Embryonic facial prominence (tissue), 1 donor: ENCODE results near the gene MTCL1.

ENCODE experiments used
- DNase-seq: peaks from one replicate; pipeline ENCODE4 v3.0.0-alpha.2; 2016; ENCODE audit errors: extremely low spot score

Gene MTCL1

DNA sequence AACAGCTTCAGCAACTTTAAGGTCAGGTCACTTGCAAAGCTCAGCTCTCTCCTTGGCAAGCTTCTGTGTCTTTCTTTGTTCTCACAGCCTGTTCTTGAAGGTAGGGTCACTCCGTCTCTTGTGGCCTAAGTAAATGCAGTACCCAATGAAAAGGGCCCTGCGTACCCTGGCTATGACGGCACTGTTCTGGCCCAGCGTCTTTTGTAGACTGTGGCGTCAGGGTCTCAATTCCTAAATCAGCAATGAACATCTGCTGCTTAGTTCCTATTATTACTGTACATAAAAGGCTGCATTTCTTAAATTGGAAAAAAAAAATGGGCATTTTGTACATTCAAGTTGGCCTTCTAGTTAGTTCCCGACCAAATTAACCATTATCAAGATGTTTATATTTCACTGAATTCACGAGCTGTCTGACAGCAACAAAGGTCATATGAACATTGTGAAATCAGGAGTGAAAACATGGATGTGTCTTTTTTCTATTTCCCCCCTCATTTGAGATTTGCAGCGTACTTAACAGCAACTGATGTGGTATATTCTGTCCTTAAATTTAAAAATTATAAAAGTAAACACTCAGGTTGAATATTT is 17.0 kb upstream of the MTCL1 start:
- DNase-seq = no peak

DNA sequence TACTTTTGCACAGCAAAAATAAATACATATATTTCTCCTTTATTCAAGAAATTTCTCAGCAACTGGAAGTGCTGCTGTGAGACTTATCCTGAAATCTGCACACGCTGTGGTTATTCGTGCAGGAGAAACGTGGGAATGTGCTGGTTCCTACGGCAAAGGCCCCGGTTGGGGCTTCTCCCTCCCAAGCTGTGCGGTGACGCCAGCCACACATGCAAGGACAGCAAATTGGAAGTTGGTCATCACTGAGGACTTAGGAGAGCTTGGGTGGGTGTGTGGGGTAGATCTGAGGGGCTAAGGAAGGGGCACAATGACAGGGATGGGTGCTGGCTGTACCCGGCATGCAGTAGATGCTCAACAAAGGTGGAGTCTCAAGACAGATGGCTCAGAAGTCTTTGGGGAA is 16.5 kb upstream of the MTCL1 start:
- DNase-seq = no peak

DNA sequence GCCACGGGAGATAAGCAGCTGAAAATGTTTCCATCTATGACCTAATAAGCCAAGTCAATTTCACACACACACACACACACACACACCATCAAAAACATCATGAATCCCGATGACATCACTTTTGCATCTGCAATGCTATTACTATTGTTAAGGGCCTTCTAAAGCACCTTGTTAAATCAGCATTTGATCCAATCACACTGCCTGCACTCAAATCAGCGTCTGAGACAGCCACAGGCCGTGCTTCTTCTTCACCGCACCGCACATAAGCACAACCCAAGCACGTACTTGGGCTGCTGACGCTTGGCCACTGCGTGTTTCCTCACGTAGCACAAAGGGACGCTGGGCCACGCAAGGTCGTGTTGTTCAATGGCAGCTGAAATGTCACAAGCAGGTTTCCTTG is 15.8 kb upstream of the MTCL1 start:
- DNase-seq = no peak

DNA sequence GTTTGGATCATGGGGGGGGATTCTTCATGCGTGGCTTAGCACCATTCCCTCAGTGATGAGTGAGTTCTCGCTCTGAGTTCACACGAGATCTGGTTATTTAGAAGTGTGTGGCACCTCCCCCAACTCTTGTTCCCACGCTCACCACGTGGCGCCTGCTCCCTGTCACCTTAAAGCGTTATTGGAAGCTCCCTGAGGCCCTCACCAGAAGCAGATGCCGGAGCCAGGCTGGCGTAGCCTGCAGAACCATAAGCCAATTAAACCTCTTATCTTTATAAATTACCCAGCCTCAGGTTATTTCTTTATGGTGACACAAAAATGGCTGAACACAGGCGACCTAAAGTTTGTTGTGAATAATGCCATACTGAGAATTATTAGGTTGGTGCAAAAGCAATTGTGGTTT is 10.5 kb upstream of the MTCL1 start:
- DNase-seq = no peak

DNA sequence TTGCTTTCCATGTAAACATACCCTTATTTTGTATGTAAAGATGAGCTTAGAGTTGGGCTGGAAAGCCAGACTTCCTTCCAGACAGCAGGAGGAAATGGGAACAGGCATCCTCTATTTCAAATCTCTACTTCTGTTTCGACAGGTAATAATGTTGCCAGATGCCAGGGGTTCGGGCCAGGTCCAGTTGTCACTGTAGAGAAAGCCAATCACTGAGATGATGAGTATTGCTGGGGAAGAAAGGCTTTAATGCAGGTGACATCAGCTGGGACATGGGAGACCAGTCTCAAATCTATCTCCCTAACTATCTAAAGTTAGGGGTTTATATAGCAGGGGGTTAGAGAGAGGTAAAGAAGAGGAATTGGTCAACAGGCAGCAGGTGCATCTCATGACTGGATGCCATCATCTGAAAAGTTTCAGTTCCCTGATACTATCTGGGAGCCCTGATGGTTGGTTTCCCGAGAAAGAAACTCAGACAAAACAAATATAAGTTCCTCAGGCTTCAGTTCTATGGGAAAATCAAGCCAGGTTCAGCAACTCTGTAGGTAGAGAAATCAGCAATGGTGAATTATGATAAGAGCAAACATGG is 9.3 kb upstream of the MTCL1 start:
- DNase-seq = no peak

DNA sequence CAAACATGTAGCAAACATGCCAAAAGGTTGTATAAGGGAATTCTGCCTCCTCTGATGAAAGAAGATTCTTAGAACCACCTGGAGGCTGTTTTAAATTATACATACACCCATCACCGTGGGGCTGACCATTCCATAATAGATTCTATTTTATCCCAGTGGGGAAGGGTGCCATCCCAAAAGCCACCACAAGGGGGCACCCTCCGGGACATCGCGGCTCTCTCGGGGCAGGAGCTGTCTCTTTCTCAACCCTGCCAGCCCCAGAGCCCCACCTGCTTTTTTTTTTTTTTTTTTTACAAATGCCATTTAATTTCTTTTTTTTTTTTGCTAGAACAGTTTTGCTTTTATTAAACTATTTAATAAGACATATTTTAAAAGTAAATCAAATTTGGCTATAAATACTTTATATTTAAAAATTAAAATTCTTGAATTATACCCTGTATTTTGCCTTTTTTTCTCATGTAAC is 8.6 kb upstream of the MTCL1 start:
- no peak for DNase-seq

DNA sequence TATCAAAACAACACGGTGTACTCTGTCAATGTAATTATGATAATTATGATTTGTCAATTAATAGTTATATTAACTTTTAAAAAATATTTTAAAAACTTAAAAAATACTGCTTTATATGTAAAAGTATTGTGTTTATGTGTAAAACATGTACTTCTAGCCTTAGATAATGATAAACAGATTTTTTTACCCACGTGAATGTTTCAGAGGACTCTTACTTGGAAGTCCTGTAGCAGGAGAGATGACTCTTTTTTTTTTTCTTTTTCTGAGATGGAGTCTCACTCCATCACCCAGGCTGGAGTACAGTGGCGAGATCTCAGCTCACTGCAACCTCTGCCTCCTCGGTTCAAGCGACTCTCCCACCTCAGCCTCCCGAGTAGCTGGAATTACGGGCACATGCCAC is 6.2 kb upstream of the MTCL1 start:
- no peak for DNase-seq

DNA sequence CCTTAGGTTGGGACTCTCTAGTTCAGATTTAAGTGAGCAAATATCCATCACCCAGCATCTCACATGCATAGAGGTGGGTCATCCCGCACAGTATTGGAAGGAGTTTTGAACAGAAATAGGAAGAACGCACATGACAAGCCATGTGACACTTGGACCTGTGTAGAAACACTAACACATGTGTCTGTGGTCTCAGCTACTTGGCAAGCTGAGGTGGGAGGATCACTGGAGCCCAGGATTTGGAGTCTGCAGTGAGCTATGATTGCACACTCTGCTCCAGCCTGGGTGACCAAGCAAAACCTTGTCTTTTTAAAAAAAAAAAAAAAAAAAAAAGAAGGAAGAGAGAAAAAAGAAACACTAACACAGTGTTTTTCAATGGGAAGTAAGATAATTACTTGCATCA is 5.4 kb upstream of the MTCL1 start:
- DNase-seq = no peak

DNA sequence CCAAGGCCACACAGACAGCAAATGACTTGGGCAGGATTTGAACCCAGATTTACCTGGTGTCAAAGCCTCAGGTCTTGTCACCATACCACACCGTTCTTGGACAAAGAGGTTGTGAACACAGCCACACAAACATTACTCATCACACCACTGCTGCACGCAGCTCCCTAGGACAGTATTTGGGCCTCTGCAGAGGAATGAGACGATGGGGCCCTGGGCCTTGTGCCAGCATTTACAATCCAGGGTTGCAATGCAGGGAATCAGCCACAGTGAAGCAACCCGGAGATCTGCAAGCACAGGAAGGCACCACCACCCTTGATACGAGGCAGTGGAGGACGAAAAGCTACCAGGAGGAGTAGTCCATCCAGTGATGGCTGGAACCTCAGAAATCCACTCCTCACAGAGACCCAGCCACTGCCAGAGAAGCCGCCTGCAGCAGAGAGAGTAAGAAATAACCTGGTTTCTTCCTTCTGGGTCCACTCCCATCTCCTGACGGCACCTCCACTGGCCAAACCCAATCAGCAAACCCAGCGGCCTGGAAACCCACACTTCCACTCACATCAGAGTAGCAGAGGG is 3.7 kb upstream of the MTCL1 start:
- DNase-seq = no peak

DNA sequence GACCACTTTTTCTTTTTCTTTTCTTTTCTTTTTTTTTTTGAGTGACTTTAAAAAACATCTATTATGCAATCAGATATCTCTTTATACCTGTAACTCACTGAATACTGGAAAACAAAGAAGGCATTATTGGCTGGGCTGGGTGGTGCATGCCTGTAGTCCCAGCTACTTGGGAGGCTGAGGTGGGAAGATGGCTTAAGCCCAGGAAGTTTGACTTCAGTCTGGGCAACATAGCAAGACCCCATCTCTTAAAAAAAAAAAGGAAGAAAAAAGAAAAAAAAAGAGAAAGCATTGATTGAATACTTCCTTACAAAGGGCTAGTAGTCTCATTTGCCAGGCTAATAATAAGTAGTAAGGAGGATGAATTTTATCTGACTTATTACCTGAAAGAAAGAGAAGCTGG is 2.7 kb upstream of the MTCL1 start:
- no peak for DNase-seq

DNA sequence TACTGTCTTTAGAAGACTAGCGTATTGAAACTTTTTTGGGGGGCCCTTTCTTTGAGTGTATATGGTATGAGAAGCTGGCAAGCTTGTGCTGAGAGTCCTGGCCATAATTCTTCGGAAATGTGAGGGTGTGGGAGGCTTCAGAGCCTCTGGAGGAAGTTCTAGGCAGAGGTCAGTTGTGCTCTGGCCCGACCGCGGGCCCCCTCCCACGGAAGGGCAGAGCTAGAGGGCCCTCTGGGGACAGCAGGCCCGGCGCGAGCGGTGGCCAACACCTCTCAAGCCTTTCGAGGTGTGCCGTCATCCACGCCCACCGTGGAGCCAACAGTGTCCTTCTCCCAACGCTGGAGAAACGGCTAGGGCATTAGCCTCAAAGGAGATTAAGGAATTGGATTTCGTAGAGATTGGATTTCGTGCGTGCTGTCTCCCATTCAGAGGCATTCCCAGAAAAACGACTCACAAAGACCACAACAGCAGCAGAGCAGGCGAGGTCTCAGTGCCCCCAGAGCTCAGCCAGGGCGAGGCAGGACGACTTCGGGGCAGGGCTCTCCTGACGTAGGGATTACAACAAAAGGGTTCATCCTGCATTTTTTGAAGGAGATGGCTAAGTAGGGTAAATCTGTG is 2.2 kb upstream of the MTCL1 start:
- DNase-seq = no peak

DNA sequence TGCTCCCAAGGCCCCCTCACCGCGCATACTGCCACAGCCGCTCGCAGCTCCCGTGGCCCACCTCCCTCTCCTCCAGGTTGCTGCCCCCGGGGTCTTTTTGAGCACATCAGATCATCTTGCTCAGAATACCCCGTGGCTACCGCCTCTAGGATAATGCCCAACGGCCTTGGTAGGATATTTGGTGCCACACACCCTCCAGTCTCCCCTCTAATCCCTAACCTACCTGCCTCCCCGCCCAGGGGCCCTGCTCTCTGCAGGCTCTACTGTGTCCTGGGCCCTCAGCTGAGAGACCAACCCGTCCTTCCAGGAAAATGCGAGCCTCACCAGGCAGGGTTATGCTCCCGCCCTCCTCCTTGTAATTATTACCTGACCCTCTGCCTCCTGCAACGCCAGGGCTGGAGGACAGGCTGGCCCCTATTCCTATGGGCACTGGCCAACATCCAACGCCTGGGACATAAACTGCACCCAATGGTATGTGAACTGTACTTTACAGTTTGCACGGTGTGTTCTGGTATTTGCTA is 1.5 kb upstream of the MTCL1 start:
- no peak for DNase-seq

DNA sequence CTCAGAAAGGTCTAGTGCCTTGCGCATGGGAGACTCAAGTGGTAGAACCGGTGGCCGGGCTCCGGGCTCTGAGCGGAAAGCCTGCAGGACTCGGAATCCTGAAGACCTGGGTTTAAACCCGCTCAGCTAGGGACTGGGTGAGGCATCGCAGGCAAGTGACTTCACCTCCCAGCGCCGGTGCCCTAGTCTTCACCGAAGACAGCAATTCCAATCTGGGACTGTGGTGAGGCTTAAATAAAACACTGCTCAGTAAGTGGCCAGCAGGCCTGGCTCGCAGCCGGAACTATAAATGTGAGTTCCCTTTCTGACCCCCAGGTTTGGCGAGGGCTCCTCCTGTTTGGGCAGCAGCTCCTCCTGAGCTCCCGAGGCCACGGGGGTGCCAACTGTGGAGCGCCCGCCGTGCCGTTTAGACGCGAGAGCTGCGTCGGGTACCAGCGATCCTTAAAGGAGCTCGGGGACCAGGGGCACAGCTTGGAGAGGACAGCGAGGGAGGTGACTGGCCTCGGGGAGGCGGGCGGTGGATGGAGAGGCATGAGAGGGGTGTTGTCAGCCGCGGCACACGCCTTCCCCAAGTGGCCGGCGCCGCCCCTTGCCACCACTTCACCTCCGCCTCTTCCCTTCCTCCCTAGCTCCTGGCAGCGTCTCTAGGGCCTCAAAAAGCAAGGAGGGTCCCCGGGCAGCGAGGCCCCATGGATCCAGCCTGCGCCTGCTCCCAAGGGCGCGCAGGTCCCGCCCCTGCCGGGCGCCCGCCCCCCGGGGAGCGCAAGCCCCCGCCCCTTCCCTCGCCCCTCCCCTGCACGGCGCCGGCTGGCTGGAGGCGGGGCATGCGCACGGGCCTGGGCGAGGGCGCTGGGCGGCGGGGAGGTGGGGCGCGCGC is 757 bp upstream of the MTCL1 start:
- peak; percentile 43 for DNase-seq

DNA sequence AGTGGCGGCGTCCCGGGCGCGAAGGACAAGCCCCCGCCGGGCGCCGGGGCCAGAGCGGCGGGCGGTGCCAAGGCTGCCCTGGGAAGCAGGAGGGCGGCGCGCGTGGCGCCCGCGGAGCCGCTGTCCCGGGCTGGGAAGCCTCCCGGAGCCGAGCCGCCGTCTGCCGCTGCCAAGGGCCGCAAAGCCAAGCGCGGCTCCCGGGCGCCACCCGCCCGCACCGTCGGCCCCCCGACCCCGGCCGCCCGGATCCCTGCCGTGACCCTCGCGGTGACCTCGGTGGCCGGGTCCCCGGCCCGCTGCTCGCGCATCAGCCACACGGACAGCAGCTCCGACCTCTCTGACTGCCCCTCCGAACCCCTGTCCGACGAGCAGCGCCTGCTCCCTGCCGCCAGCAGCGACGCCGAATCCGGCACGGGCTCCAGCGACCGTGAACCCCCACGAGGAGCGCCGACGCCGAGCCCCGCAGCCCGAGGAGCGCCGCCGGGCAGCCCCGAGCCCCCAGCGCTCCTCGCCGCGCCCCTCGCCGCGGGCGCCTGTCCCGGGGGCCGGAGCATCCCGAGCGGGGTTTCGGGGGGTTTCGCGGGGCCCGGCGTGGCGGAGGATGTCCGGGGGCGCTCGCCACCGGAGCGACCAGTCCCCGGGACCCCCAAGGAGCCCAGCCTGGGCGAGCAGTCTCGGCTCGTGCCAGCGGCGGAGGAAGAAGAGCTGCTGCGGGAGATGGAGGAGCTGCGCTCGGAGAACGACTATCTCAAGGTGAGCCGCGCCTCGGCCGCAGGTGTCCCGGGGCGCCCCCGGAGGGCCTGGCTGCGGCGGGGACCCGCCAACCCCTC is 820 bp downstream of the MTCL1 start:
- no peak for DNase-seq

DNA sequence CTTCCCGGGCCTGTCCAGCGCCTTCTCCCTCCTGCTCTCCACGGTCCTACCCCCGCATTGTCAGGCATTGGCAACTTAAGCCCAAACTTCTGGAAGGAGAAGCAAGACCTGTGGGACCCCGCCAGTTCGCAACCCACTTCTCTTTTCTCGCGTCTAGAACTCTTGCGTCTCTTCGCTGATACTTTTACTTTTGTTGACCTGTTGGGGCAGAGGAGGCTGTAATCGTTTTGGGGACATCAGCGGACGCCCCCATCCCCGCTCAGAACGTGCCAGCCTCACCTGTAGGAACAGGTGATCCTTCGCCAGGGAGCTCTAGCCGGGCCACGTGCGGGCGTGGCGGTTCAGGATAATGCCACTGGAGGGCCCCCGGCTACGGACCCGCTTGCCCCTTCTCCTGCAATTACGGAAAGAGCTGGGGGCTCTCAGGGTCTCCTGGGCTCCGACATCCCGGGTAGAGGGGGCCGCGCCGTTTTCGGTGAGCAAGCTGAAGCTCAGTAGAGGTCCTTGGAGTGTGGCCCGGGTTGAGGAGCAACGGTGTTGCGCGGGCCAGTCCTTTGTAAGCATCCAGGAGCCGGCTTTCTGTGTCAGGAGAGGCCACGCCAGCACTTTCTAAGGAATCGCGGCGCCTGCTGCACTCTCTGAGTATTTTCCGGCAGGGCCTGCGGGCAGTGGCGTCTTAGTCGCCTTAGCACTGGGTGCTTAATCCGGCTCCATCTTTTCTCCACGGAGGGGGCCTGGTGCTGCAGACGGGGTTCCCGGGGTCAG is 1.6 kb downstream of the MTCL1 start:
- no peak for DNase-seq

DNA sequence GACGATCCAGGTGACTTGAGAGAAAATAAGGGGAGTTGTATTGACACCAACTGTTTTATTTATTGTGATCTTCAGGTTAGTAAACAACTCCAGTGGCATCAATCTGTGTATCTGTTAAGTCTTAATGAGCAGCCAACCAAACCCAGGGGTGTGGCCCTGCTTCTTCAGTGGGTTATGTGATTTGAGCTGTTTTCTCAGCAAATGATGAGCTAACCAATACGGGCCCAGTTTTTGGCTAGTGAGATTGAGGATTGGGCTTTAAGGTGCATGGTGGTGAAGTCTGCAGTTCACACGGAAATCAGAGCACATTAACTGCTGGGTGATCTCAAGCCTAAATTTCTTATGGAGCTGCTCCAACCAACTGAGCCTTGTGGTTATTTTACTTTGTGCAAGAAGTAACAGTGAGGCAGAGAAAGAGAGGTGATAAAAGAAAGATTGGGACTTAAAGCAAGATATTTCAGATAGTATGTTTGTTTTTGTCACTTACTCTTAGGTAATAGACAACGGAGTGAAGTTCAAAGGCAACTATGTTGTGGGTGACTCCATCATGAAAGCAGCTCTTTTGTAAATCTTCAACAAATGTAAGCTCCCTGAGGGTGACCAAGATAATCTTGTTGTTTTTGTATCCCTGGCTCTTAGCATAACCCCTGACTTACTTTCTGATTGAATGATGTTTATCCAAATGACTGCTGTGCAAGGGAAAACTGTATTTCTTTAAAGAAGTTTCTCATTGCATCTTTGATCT is 2.4 kb downstream of the MTCL1 start:
- no peak for DNase-seq

DNA sequence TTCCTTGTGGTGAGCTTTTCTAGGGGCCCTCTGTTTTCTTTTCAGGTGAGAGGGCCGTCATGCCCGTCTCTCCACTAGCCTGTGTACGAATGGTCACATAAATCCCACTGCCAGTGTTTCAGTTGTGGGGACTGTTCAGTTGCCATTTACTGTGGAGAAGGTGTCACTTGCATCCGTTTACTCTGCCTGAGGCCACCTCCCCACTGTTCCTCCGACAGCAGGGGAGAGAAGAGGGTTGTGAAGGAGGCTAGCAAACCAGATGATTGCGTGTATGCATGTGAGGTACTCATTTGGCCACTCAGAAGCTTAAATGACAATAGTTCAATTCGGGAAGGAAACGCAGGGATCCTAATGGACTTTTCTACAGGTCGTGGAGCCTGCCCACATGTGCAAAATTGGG is 3.3 kb downstream of the MTCL1 start:
- no peak for DNase-seq

DNA sequence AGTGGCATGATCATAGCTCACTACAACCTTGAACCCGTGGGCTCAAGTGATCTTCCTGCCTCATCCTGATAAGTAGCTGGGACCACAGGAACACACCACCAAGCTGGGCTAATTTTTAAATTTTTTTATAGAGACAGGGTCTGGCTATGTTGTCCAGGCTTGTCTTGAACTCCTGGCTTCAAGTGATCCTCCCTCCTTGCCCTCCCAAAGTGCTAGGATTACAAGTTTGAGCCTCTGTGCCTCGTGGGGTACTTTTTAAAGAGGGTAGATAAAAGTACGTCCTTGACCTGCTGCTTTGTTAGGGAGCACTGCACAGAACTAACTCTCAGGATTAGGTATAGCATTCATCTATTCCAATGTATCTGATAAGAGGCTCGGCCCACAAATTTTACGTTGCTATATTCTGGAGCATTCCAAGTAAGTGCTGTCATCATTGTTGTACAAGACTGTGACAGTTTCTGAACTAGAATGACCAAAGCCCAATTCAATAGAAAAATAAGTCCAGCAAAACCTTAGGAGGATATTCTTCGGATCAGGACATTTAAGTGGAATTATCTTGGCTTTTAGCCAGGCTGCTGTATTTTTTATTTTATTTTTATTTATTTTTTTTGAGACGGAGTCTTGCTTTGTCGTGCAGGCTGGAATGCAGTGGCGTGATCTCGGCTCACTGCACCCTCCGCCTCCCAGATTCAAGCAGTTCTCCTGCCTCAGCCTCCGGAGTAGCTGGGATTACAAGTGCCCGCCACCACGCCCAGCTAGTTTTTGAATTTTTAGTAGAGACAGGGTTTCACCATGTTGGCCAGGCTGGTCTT is 4.1 kb downstream of the MTCL1 start:
- no peak for DNase-seq

DNA sequence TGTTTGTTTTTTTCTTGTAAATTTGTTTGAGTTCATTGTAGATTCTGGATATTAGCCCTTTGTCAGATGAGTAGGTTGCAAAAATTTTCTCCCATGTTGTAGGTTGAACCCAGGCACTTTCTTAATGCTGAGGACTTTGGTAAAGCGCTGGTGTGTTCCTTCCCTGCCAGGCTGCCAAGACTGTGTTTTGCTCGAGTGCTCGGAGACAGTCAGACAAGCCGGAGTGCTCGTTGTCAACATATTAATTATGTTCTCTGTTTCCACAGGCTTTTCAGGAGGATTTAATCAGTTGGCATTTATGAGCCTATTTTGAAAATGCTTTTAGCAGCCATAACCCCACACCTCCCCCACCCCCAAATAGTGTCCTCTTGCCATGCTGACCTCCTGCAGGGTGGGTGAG is 6.4 kb downstream of the MTCL1 start:
- DNase-seq = no peak
